HEK293 (cell line): ENCODE data around the gene KANSL3.
"Not testable (repeated sequence)": the region's sequence is repeated elsewhere in the genome, so short reads cannot be mapped to it uniquely, and the experiment has no call there.

Source experiments
- CTCF ChIA-PET: fragments of 350-600 bp; formaldehyde crosslinking; extraction: SDS; loops from one replicate; lab custom pipeline; 2021; ENCODE audit warnings: antibody characterized with exemption; lab: Yijun Ruan, JAX
- POLR2A ChIA-PET: fragments of 300-600 bp; formaldehyde crosslinking; extraction: SDS; loops from one replicate; lab custom pipeline; 2020; ENCODE audit warnings: antibody characterized with exemption, inconsistent platforms; lab: Yijun Ruan, JAX
- H3K27ac ChIP-seq: fragments of 200-500 bp; sonication (Bioruptor generic); 2 replicates; pipeline ENCODE4 v1.5.1; 2014; ENCODE audit warnings: low read depth, low read length, control low read depth, inconsistent platforms; ENCODE audit errors: extremely low read depth
- H3K36me3 ChIP-seq, 2 experiments: fragments of 200-500 bp in 1 of 2; sonication (Bioruptor generic) in 1 of 2; 1 replicate in 1 of 2; 2 replicates in 1 of 2; pipeline ENCODE4 v1.5.1; 2014 to 2017; ENCODE audit warnings: inconsistent platforms in 2 of 2, low read length in 2 of 2; ENCODE audit not compliant: control insufficient read depth in 2 of 2, insufficient read depth in 1 of 2
- H3K4me1 ChIP-seq: fragments of 200-500 bp; sonication (Bioruptor generic); 2 replicates; pipeline ENCODE4 v1.5.1; 2014; ENCODE audit warnings: mild to moderate bottlenecking, low read length, inconsistent platforms; ENCODE audit not compliant: control insufficient read depth, insufficient read depth
- H3K4me3 ChIP-seq: 2 replicates; pipeline ENCODE4 v1.5.1; 2011; ENCODE audit warnings: low read depth, mild to moderate bottlenecking, control low read depth, low read length, moderate library complexity
- H3K9me3 ChIP-seq: fragments of 200-500 bp; sonication (Bioruptor generic); 2 replicates; pipeline ENCODE4 v1.5.1; 2014; ENCODE audit warnings: low read depth, low read length, inconsistent platforms; ENCODE audit not compliant: control insufficient read depth, insufficient read depth
- AEBP2 ChIP-seq: fragments of 450-650 bp; formaldehyde crosslinking; IDR thresholded peaks from 2 replicates; pipeline ENCODE4 v1.5.1; 2016; ENCODE audit warnings: missing biosample characterization, missing genetic modification characterization, borderline replicate concordance
- BCL11B ChIP-seq: fragments of 450-650 bp; formaldehyde crosslinking; IDR thresholded peaks from 2 replicates; pipeline ENCODE4 v1.5.1; 2016; ENCODE audit warnings: low read depth, missing biosample characterization, missing genetic modification characterization
- IKZF3 ChIP-seq: fragments of 450-650 bp; IDR thresholded peaks from 2 replicates; pipeline ENCODE4 v1.5.0; 2018; ENCODE audit warnings: missing biosample characterization, mild to moderate bottlenecking, missing genetic modification characterization, moderate library complexity
- OSR2 ChIP-seq: fragments of 450-650 bp; formaldehyde crosslinking; IDR thresholded peaks from 2 replicates; pipeline ENCODE4 v1.5.1; 2016; ENCODE audit warnings: missing biosample characterization, missing genetic modification characterization
- SALL2 ChIP-seq: fragments of 450-650 bp; formaldehyde crosslinking; IDR thresholded peaks from 2 replicates; pipeline ENCODE4 v1.5.0; 2017; ENCODE audit warnings: missing biosample characterization, mild to moderate bottlenecking, missing genetic modification characterization, borderline replicate concordance
- SP7 ChIP-seq: fragments of 450-650 bp; formaldehyde crosslinking; IDR thresholded peaks from 2 replicates; pipeline ENCODE4 v1.5.1; 2016; ENCODE audit warnings: missing biosample characterization, missing genetic modification characterization
- TCF7L2 ChIP-seq: IDR thresholded peaks from 2 replicates; pipeline ENCODE4 v1.6.1; 2011; ENCODE audit warnings: low read depth, mild to moderate bottlenecking, inconsistent platforms, low read length, moderate library complexity, borderline replicate concordance
- ZBTB17 ChIP-seq: fragments of 450-650 bp; formaldehyde crosslinking; IDR thresholded peaks from 2 replicates; pipeline ENCODE4 v1.5.1; 2016; ENCODE audit warnings: missing biosample characterization, missing genetic modification characterization
- ZBTB20 ChIP-seq: fragments of 450-650 bp; formaldehyde crosslinking; IDR thresholded peaks from 2 replicates; pipeline ENCODE4 v1.5.1; 2016; ENCODE audit warnings: missing biosample characterization, missing genetic modification characterization
- ZNF121 ChIP-seq: fragments of 450-650 bp; formaldehyde crosslinking; IDR thresholded peaks from 2 replicates; pipeline ENCODE4 v1.5.1; 2016; ENCODE audit warnings: missing biosample characterization, missing genetic modification characterization
- ZNF155 ChIP-seq: fragments of 450-650 bp; formaldehyde crosslinking; IDR thresholded peaks from 2 replicates; pipeline ENCODE4 v1.5.1; 2016; ENCODE audit warnings: missing biosample characterization, missing genetic modification characterization
- ZNF16 ChIP-seq: fragments of 450-650 bp; formaldehyde crosslinking; IDR thresholded peaks from 2 replicates; pipeline ENCODE4 v1.5.1; 2016; ENCODE audit warnings: low read depth, missing biosample characterization, missing genetic modification characterization
- ZNF169 ChIP-seq: fragments of 450-650 bp; formaldehyde crosslinking; IDR thresholded peaks from 2 replicates; pipeline ENCODE4 v1.5.1; 2016; ENCODE audit warnings: missing biosample characterization, missing genetic modification characterization
- ZNF221 ChIP-seq: fragments of 450-650 bp; formaldehyde crosslinking; IDR thresholded peaks from 2 replicates; pipeline ENCODE4 v1.5.1; 2017; ENCODE audit warnings: missing biosample characterization, missing genetic modification characterization, borderline replicate concordance
- ZNF239 ChIP-seq: fragments of 450-650 bp; formaldehyde crosslinking; IDR thresholded peaks from 2 replicates; pipeline ENCODE4 v1.5.1; 2016; ENCODE audit warnings: missing biosample characterization, missing genetic modification characterization
- ZNF248 ChIP-seq: fragments of 450-650 bp; formaldehyde crosslinking; IDR thresholded peaks from 2 replicates; pipeline ENCODE4 v1.5.1; 2017; ENCODE audit warnings: missing biosample characterization, missing genetic modification characterization
- ZNF350 ChIP-seq: fragments of 450-650 bp; formaldehyde crosslinking; IDR thresholded peaks from 2 replicates; pipeline ENCODE4 v1.5.0; 2017; ENCODE audit warnings: missing biosample characterization, mild to moderate bottlenecking, missing genetic modification characterization
- ZNF404 ChIP-seq: fragments of 450-650 bp; formaldehyde crosslinking; IDR thresholded peaks from 2 replicates; pipeline ENCODE4 v1.5.1; 2017; ENCODE audit warnings: missing biosample characterization, missing genetic modification characterization
- ZNF561 ChIP-seq: fragments of 450-650 bp; IDR thresholded peaks from 2 replicates; pipeline ENCODE4 v1.5.1; 2018; ENCODE audit warnings: missing biosample characterization, missing genetic modification characterization, borderline replicate concordance
- ZNF600 ChIP-seq: fragments of 450-650 bp; formaldehyde crosslinking; IDR thresholded peaks from 2 replicates; pipeline ENCODE4 v1.5.1; 2016; ENCODE audit warnings: missing biosample characterization, missing genetic modification characterization
- ZNF624 ChIP-seq: fragments of 450-650 bp; formaldehyde crosslinking; IDR thresholded peaks from 2 replicates; pipeline ENCODE4 v1.5.1; 2017; ENCODE audit warnings: missing biosample characterization, missing genetic modification characterization
- ZNF629 ChIP-seq: fragments of 450-650 bp; formaldehyde crosslinking; IDR thresholded peaks from 2 replicates; pipeline ENCODE4 v1.5.1; 2017; ENCODE audit warnings: missing biosample characterization, missing genetic modification characterization
- ZSCAN16 ChIP-seq: fragments of 450-650 bp; formaldehyde crosslinking; IDR thresholded peaks from 2 replicates; pipeline ENCODE4 v1.5.1; 2016; ENCODE audit warnings: missing biosample characterization, missing genetic modification characterization
- ZSCAN18 ChIP-seq: fragments of 450-650 bp; formaldehyde crosslinking; IDR thresholded peaks from 2 replicates; pipeline ENCODE4 v1.5.1; 2016; ENCODE audit warnings: missing biosample characterization, missing genetic modification characterization
- TF ChIP-seq, protein P1 (sequence below): fragments of 450-650 bp; formaldehyde crosslinking; IDR thresholded peaks from 2 replicates; pipeline ENCODE4 v1.5.1; 2016; ENCODE audit warnings: missing biosample characterization, missing genetic modification characterization
- TF ChIP-seq, protein P2 (sequence below): fragments of 450-650 bp; formaldehyde crosslinking; IDR thresholded peaks from 2 replicates; pipeline ENCODE4 v1.5.1; 2016; ENCODE audit warnings: missing biosample characterization, missing genetic modification characterization

KANSL3 gene

GRCh38 chr2:96655526-96655925, 17.4 kb upstream of the KANSL3 start:
- no peaks in the 10 kb centered on the region for H3K36me3 ChIP-seq
- ChIA-PET POLR2A (no interaction called here), CTCF (no interaction called here)
- H3K4me3 ChIP-seq = no peak overlapping the region
- H3K27ac ChIP-seq = no peak overlapping the region
- TF ChIP-seq ZNF239 (tag by site-specific recombination) = no peak
- TF ChIP-seq ZNF600 (tag by site-specific recombination) = no peak
- TF ChIP-seq ZNF404 (tag by site-specific recombination) = no peak
- TF ChIP-seq SALL2 (tag by site-specific recombination) = no peak
- TF ChIP-seq AEBP2 (tag by site-specific recombination) = no peak
- TF ChIP-seq ZBTB20 = no peak
- no peak for TF ChIP-seq BCL11B (tag by site-specific recombination)
- TF ChIP-seq ZNF169 (tag by site-specific recombination) = no peak
- H3K9me3 ChIP-seq = no peaks in the 10 kb centered on the region
- no peaks in the 10 kb centered on the region for H3K4me1 ChIP-seq

- H3K36me3 ChIP-seq, CTCF ChIA-PET, H3K9me3 ChIP-seq, POLR2A ChIA-PET, H3K4me1 ChIP-seq, H3K27ac ChIP-seq, H3K4me3 ChIP-seq: not testable (repeated sequence)
These were observed 16.7 kb upstream of the KANSL3 start for GRCh38 chr2:96654791-96655190.

DNA sequence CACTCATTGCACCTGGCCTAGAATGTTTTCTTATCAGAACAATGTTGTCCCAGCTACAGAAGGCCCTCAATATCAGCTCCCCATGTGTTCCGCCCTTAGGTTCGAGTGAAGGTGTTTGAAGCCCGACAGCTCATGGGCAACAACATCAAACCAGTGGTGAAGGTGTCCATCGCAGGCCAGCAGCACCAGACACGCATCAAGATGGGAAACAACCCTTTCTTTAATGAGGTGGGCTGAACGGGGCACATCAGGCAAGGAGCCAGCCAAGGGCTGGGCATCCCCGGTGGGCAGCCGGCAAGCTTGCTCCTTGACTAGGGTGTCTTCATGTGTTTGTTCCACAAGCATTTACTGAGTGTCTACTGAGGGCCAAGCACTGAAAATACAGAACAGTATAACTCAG, 13.7 kb upstream of the KANSL3 start:
- Histone ChIP-seq H3K4me1 (no peaks in the 10 kb centered on the region), H3K27ac (no peak overlapping the region), H3K36me3 (no peaks in the 10 kb centered on the region), H3K4me3 (no peak overlapping the region), H3K9me3 (no peaks in the 10 kb centered on the region)
- POLR2A ChIA-PET = no interaction called here
- CTCF ChIA-PET = no interaction called here
- TF ChIP-seq ZNF624 = no peak
- TF ChIP-seq, protein P1, sequence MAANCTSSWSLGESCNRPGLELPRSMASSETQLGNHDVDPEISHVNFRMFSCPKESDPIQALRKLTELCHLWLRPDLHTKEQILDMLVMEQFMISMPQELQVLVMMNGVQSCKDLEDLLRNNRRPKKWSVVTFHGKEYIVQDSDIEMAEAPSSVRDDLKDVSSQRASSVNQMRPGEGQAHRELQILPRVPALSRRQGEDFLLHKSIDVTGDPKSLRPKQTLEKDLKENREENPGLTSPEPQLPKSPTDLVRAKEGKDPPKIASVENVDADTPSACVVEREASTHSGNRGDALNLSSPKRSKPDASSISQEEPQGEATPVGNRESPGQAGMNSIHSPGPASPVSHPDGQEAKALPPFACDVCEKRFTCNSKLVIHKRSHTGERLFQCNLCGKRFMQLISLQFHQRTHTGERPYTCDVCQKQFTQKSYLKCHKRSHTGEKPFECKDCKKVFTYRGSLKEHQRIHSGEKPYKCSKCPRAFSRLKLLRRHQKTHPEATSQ (tag by site-specific recombination) = no peak
- TF ChIP-seq OSR2 (tag by site-specific recombination) = no peak
- TF ChIP-seq, protein P2, sequence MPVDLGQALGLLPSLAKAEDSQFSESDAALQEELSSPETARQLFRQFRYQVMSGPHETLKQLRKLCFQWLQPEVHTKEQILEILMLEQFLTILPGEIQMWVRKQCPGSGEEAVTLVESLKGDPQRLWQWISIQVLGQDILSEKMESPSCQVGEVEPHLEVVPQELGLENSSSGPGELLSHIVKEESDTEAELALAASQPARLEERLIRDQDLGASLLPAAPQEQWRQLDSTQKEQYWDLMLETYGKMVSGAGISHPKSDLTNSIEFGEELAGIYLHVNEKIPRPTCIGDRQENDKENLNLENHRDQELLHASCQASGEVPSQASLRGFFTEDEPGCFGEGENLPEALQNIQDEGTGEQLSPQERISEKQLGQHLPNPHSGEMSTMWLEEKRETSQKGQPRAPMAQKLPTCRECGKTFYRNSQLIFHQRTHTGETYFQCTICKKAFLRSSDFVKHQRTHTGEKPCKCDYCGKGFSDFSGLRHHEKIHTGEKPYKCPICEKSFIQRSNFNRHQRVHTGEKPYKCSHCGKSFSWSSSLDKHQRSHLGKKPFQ (tag by site-specific recombination) = no peak
- no peak for TF ChIP-seq ZNF155 (tag by site-specific recombination)
- no peak for TF ChIP-seq ZSCAN18 (tag by site-specific recombination)
- TF ChIP-seq ZNF561 (tag by site-specific recombination) = no peak
- TF ChIP-seq TCF7L2 = no peak
- no peak for TF ChIP-seq ZNF350 (tag by site-specific recombination)
- TF ChIP-seq ZBTB17 (tag by site-specific recombination) = no peak
- no peak for TF ChIP-seq SP7 (tag by site-specific recombination)
- TF ChIP-seq ZSCAN16 = no peak
- TF ChIP-seq ZNF121 (tag by site-specific recombination) = no peak
- no peak for TF ChIP-seq ZNF16 (tag by site-specific recombination)
- TF ChIP-seq ZNF248 (tag by site-specific recombination) = no peak
- TF ChIP-seq ZNF629 (tag by site-specific recombination) = no peak
- TF ChIP-seq AEBP2 (tag by site-specific recombination) = no peak
- TF ChIP-seq ZNF221 (tag by site-specific recombination) = no peak
- TF ChIP-seq IKZF3 = no peak
